HG02840 (cell line): ENCODE measurements around the gene ZNF407.

Experiments used
- ATAC-seq: cut with Tn5 transposase; IDR thresholded peaks from one replicate; pipeline ENCODE4 v1.9.1; 2021; ENCODE audit warnings: mild to moderate bottlenecking, moderate library complexity, moderate number of reproducible peaks; ENCODE audit not compliant: unreplicated experiment, low FRiP score

Gene ZNF407

GRCh38 chr18:75105551-75106254 lies 508.0 kb downstream of the ZNF407 start:
- no peak for ATAC-seq

GRCh38 chr18:75106746-75107145 lies 509.1 kb downstream of the ZNF407 start:
- ATAC-seq, result no peak

GRCh38 chr18:75107196-75107930 lies 509.7 kb downstream of the ZNF407 start:
- ATAC-seq, result no peak

- no peak for ATAC-seq
Observed at GRCh38 chr18:75107931-75108276, 510.2 kb downstream of the ZNF407 start.

- ATAC-seq, result no peak
Observed at GRCh38 chr18:75108579-75109318, 511.1 kb downstream of the ZNF407 start.

- ATAC-seq, result no peak
Observed at GRCh38 chr18:75109319-75109691, 511.6 kb downstream of the ZNF407 start.

GRCh38 chr18:75109819-75110218 lies 512.1 kb downstream of the ZNF407 start:
- no peak for ATAC-seq

- ATAC-seq, result no peak
Observed at GRCh38 chr18:75110311-75110710, 512.6 kb downstream of the ZNF407 start.

- ATAC-seq, result no peak
Observed at GRCh38 chr18:75110846-75111415, 513.3 kb downstream of the ZNF407 start.

- ATAC-seq, result no peak
Observed at GRCh38 chr18:75111760-75112159, 514.1 kb downstream of the ZNF407 start.

- no peak for ATAC-seq
Observed at GRCh38 chr18:75112186-75113096, 514.8 kb downstream of the ZNF407 start.

GRCh38 chr18:75113455-75113854 lies 515.8 kb downstream of the ZNF407 start:
- ATAC-seq, result no peak

GRCh38 chr18:75114231-75114764 lies 516.6 kb downstream of the ZNF407 start:
- ATAC-seq, result no peak
